ENCODE data around the gene VAMP3.

GRCh38 chr1:7769673-7770412 lies 1.3 kb upstream of the VAMP3 start:
- no peak for TF ChIP-seq YY1 (IDR thresholded peaks at IDR 0.05; ENCODE audit: insufficient read depth, insufficient read length)
- TF ChIP-seq SUZ12 (IDR thresholded peaks at IDR 0.05; ENCODE audit: extremely low read depth, insufficient read depth, insufficient read length): no peak
